Left lung (tissue), 10 donors: ENCODE results near the gene METTL3. TPM values are rescaled to one million over a fixed set of nuclear protein-coding genes. Genes with fewer than 3 reads are reported as not detected.
A peak's percentile ranks its signal among the peaks of the same experiment; 100 is the strongest.

ENCODE experiments used
- ATAC-seq: fragments of 200-7000 bp; cut with Tn5 transposase; one replicate; pipeline ENCODE4 v1.9.1; 2020; ENCODE audit warnings: moderate library complexity
- DNase-seq, 4 donors: peaks; one replicate each; pipeline ENCODE4 v3.0.0-alpha.2; 2013 to 2020
- H3K27ac ChIP-seq, 2 donors: fragments of 200-600 bp; sonication (generic) in 1 of 2; one replicate each; pipeline versions ENCODE4 v1.5.0 to v1.8.0; 2020 to 2021
- H3K27me3 ChIP-seq, 2 donors: fragments of 200-600 bp; sonication (generic) in 1 of 2; one replicate each; pipeline versions ENCODE4 v1.5.0 to v1.8.0; 2020 to 2021
- H3K36me3 ChIP-seq, 2 donors: fragments of 200-600 bp; sonication (generic) in 1 of 2; one replicate each; pipeline versions ENCODE4 v1.5.0 to v1.8.0; 2020 to 2021
- H3K4me1 ChIP-seq, 2 donors: fragments of 200-600 bp; one replicate each; pipeline ENCODE4 v1.8.0; 2021
- H3K4me3 ChIP-seq, 2 donors: fragments of 200-600 bp; sonication (generic) in 1 of 2; one replicate each; pipeline versions ENCODE4 v1.5.0 to v1.8.0; 2020 to 2021; ENCODE audit warnings: mild to moderate bottlenecking in 1 of 2
- H3K9me3 ChIP-seq, 2 donors: fragments of 200-600 bp; sonication (generic) in 1 of 2; one replicate each; pipeline versions ENCODE4 v1.5.0 to v1.8.0; 2020 to 2021
- CTCF ChIP-seq, 2 donors: fragments of 200-600 bp; sonication (generic) in 1 of 2; IDR thresholded peaks; one replicate each; pipeline versions ENCODE4 v1.5.0 to v1.8.0; 2021; ENCODE audit warnings: antibody characterized with exemption in 2 of 2
- intact Hi-C, 2 donors: fragments of 100-400 bp; cut with DNase I; formaldehyde crosslinking; loops; one replicate each; pipeline versions ENCODE4 v1.11.2 to v1.14.2; 2022
- polyA plus RNA-seq, 6 donors: library from polyadenylated mRNA; unstranded; fragments of 120-200 nt; gene quantifications; one replicate each; pipeline ENCODE4 v1.2.1, GENCODE V29; 2013; ENCODE audit not compliant: insufficient read length in 6 of 6
- total RNA-seq, 2 donors: library from RNA; stranded (reverse); fragmentation: NEBNext Ultra II Directional; extraction: Animal tissue kit (Norgen Biotek cat#: 25700); gene quantifications; one replicate each; pipeline ENCODE4 v1.2.1, GENCODE V29; 2021
- donor health status: DM: no; HTN: yes; CAD: no.
- donor health status: DM: no; HTN: no; CAD: no.

Gene METTL3
- total and polyA plus RNA-seq, 8 donors = 36.8 to 109 (median 96.5) TPM

GRCh38 chr14:21518725-21519124 is 7.6 kb upstream of the METTL3 start:
- ATAC-seq (no peak), DNase-seq (no peak)
- Histone ChIP-seq H3K27ac (no peak overlapping the region), H3K27me3 (no peaks in the 10 kb centered on the region), H3K4me1 (no peaks in the 10 kb centered on the region), H3K4me3 (no peak overlapping the region), H3K9me3 (no peaks in the 10 kb centered on the region), H3K36me3 (no peaks in the 10 kb centered on the region)
- no peak for TF ChIP-seq CTCF (IDR thresholded peaks at IDR 0.05)
- intact Hi-C loops = no loop called here

- no peaks in the 10 kb centered on the region for H3K27me3 ChIP-seq
- no peaks in the 10 kb centered on the region for H3K9me3 ChIP-seq
- DNase-seq = no peak
- ATAC-seq = no peak
- no peaks in the 10 kb centered on the region for H3K36me3 ChIP-seq
- TF ChIP-seq CTCF (IDR thresholded peaks at IDR 0.05) = no peak
- no peak overlapping the region for H3K4me3 ChIP-seq
- intact Hi-C loops = no loop called here
- peaks cover 9 to 12% of the 10 kb centered on the region in 2 donors for H3K4me1 ChIP-seq
- H3K27ac ChIP-seq = no peak overlapping the region
Observed at GRCh38 chr14:21514341-21514740, 3.2 kb upstream of the METTL3 start.

- no peak for ATAC-seq
- TF ChIP-seq CTCF (IDR thresholded peaks at IDR 0.05) = no peak
- Histone ChIP-seq H3K27me3 (no peaks in the 10 kb centered on the region), H3K36me3 (peaks cover 0 to 24% of the 10 kb centered on the region in 2 donors), H3K27ac (peak overlapping the region in 1 of 2 donors; percentile 88), H3K4me1 (peaks cover 10 to 39% of the 10 kb centered on the region in 2 donors), H3K9me3 (no peaks in the 10 kb centered on the region), H3K4me3 (peak overlapping the region; percentile 63 to 68)
- intact Hi-C loops = no loop called here
- DNase-seq = no peak
Observed at GRCh38 chr14:21509432-21510143, 1.6 kb downstream of the METTL3 start.

GRCh38 chr14:21506557-21506956 is 4.6 kb downstream of the METTL3 start:
- H3K4me3 ChIP-seq = no peak overlapping the region
- peaks cover 0 to 49% of the 10 kb centered on the region in 2 donors for H3K36me3 ChIP-seq
- TF ChIP-seq CTCF (IDR thresholded peaks at IDR 0.05) = no peak
- H3K27ac ChIP-seq = no peak overlapping the region
- intact Hi-C loops = no loop called here
- no peaks in the 10 kb centered on the region for H3K27me3 ChIP-seq
- peaks cover 10 to 40% of the 10 kb centered on the region in 2 donors for H3K4me1 ChIP-seq
- no peaks in the 10 kb centered on the region for H3K9me3 ChIP-seq
- no peak for DNase-seq
- ATAC-seq = no peak

GRCh38 chr14:21505012-21505553 is 6.1 kb downstream of the METTL3 start:
- Histone ChIP-seq H3K9me3 (no peaks in the 10 kb centered on the region), H3K36me3 (peaks cover 0 to 63% of the 10 kb centered on the region in 2 donors), H3K27me3 (no peaks in the 10 kb centered on the region), H3K4me3 (no peak overlapping the region), H3K27ac (no peak overlapping the region), H3K4me1 (peaks cover 8 to 35% of the 10 kb centered on the region in 2 donors)
- no peak for TF ChIP-seq CTCF (IDR thresholded peaks at IDR 0.05)
- DNase-seq (no peak), ATAC-seq (no peak)
- intact Hi-C loops = no loop called here
